B cell (primary cell): ENCODE results near the gene TBX3. TPM values are rescaled to one million over a fixed set of nuclear protein-coding genes. Genes with fewer than 3 reads are reported as not detected.

Experiments used
- ATAC-seq: fragments of 200-7000 bp; cut with Tn5 transposase; one replicate; pipeline ENCODE4 v1.10.0; 2021; ENCODE audit warnings: low read depth, mild to moderate bottlenecking, moderate number of reproducible peaks, moderate library complexity
- CTCF ChIA-PET: fragments of 350-600 bp; sonication (Branson Sonifier 250); formaldehyde crosslinking; loops from one replicate; lab custom pipeline; 2021; ENCODE audit warnings: antibody characterized with exemption, inconsistent platforms; lab: Charles Lee
- POLR2A ChIA-PET: fragments of 350-600 bp; sonication (Branson Sonifier 250); formaldehyde crosslinking; loops from one replicate; lab custom pipeline; 2021; ENCODE audit warnings: antibody characterized with exemption; lab: Charles Lee
- DNase-seq: peaks from one replicate; pipeline ENCODE4 v3.0.0; 2013
- H2AFZ ChIP-seq: 2 replicates; pipeline ENCODE4 v1.6.1; 2012; ENCODE audit warnings: mild to moderate bottlenecking, low read depth, low read length; ENCODE audit not compliant: insufficient read depth, poor library complexity, severe bottlenecking
- H3K27ac ChIP-seq, 2 donors: 1 replicate in 1 of 2; 2 replicates in 1 of 2; pipeline ENCODE4 v1.5.1; 2012 to 2013; ENCODE audit warnings: low read length in 2 of 2, mild to moderate bottlenecking in 2 of 2, moderate library complexity in 1 of 2
- H3K27me3 ChIP-seq, 4 experiments: fragments of 200-600 bp in 1 of 4; sonication (generic) in 1 of 4; replicated peaks in 1 of 4; 1 replicate in 2 of 4; 2 replicates in 2 of 4; pipeline versions ENCODE4 v1.6.1 to v1.7.0; 2013 to 2016; ENCODE audit warnings: low read length in 3 of 4, mild to moderate bottlenecking in 2 of 4, mixed read lengths in 1 of 4, moderate library complexity in 1 of 4; ENCODE audit not compliant: insufficient read depth in 4 of 4, control insufficient read depth in 3 of 4; ENCODE audit errors: control extremely low read depth in 1 of 4
- H3K36me3 ChIP-seq, 2 experiments: replicated peaks in 1 of 2; 1 replicate in 1 of 2; 2 replicates in 1 of 2; pipeline versions ENCODE4 v1.6.1 to v1.7.1; 2013; ENCODE audit warnings: low read length in 1 of 2; ENCODE audit not compliant: insufficient read depth in 2 of 2, control insufficient read depth in 1 of 2; ENCODE audit errors: control extremely low read depth in 1 of 2, extremely low read depth in 1 of 2
- H3K4me1 ChIP-seq, 2 donors: fragments of 200-600 bp in 1 of 2; sonication (generic) in 1 of 2; 1 replicate in 1 of 2; 2 replicates in 1 of 2; pipeline versions ENCODE4 v1.5.1 to v1.6.1; 2013 to 2017; ENCODE audit warnings: low read length in 2 of 2; ENCODE audit not compliant: control insufficient read depth in 2 of 2, insufficient read depth in 2 of 2
- H3K4me2 ChIP-seq: replicated peaks from 2 replicates; pipeline ENCODE3; 2012; ENCODE audit warnings: mild to moderate bottlenecking, low read depth, low read length; ENCODE audit not compliant: poor library complexity, severe bottlenecking
- H3K4me3 ChIP-seq, 5 experiments: fragments of 200-600 bp in 1 of 5; sonication (generic) in 1 of 5; 1 replicate in 3 of 5; 2 replicates in 2 of 5; pipeline versions ENCODE4 v1.5.1 to v1.7.0; 2011 to 2016; ENCODE audit warnings: low read length in 4 of 5, mild to moderate bottlenecking in 4 of 5, low read depth in 2 of 5, control low read depth in 1 of 5, moderate library complexity in 1 of 5; ENCODE audit not compliant: insufficient read depth in 1 of 5; ENCODE audit errors: control extremely low read depth in 1 of 5, extremely low read depth in 1 of 5
- H3K79me2 ChIP-seq: fragments of 200-600 bp; sonication (generic); one replicate; pipeline ENCODE4 v1.6.0; 2016; ENCODE audit warnings: low read length; ENCODE audit not compliant: control insufficient read depth, insufficient read depth
- H3K9ac ChIP-seq: fragments of 200-600 bp; sonication (generic); 2 replicates; pipeline ENCODE4 v1.6.1; 2017; ENCODE audit warnings: mild to moderate bottlenecking, low read length, moderate library complexity
- H3K9me3 ChIP-seq, 3 donors: one replicate each; pipeline versions ENCODE4 v1.6.1 to v1.7.1; 2013; ENCODE audit warnings: low read length in 2 of 3; ENCODE audit not compliant: control insufficient read depth in 2 of 3, insufficient read depth in 1 of 3; ENCODE audit errors: control extremely low read depth in 1 of 3
- H4K20me1 ChIP-seq: 2 replicates; pipeline ENCODE4 v1.6.0; 2012; ENCODE audit warnings: mild to moderate bottlenecking, low read length; ENCODE audit not compliant: insufficient read depth, control insufficient read depth, poor library complexity, severe bottlenecking
- H3K27ac Mint-ChIP-seq: one replicate; pipeline ENCODE4 v1.8.0; 2021; ENCODE audit warnings: mixed read lengths
- H3K27me3 Mint-ChIP-seq: one replicate; pipeline ENCODE4 v1.8.0; 2021; ENCODE audit warnings: mixed read lengths
- H3K4me1 Mint-ChIP-seq: one replicate; pipeline ENCODE4 v1.8.0; 2021; ENCODE audit warnings: mixed read lengths
- H3K4me3 Mint-ChIP-seq: one replicate; pipeline ENCODE4 v1.8.0; 2021; ENCODE audit warnings: mixed read lengths
- H3K9me3 Mint-ChIP-seq: one replicate; pipeline ENCODE4 v1.8.0; 2022; ENCODE audit warnings: mixed read lengths; ENCODE audit not compliant: insufficient read depth
- CTCF ChIP-seq: fragments of 200-600 bp; IDR thresholded peaks from one replicate; pipeline ENCODE4 v1.8.0; 2022; ENCODE audit warnings: antibody characterized with exemption, mild to moderate bottlenecking
- EZH2 ChIP-seq: IDR thresholded peaks from 2 replicates; pipeline ENCODE4 v1.6.1; 2012; ENCODE audit warnings: borderline replicate concordance, low read depth, mild to moderate bottlenecking, moderate library complexity, low read length; ENCODE audit not compliant: insufficient read depth, poor library complexity, severe bottlenecking
- WGBS: methylation state at CpG from one replicate; pipeline ENCODE4 v1.1.5; 2013; ENCODE audit warnings: missing lambda C conversion rate; ENCODE audit not compliant: insufficient coverage; 5-methylcytosine and 5-hydroxymethylcytosine counted together
- intact Hi-C: fragments of 100-400 bp; cut with micrococcal nuclease; formaldehyde crosslinking; loops from one replicate; pipeline ENCODE4 v1.10.0; 2022
- polyA plus RNA-seq: library from polyadenylated mRNA; depleted of rRNA; stranded (reverse); fragments of >200 nt; gene quantifications from 2 replicates; pipeline ENCODE4 v1.2.3, GENCODE V29; 2012
- total RNA-seq, 2 donors: library from RNA; stranded (reverse); fragments of 120-200 nt in 1 of 2; gene quantifications; 1 replicate in 1 of 2; 2 replicates in 1 of 2; pipeline versions ENCODE4 v1.2.3 to v1.2.4, GENCODE V29; 2013 to 2022

TBX3 gene
- total and polyA plus RNA-seq, 2 donors (not counting 1 experiment from before 2014, with no cell fraction given), result not detected

DNA sequence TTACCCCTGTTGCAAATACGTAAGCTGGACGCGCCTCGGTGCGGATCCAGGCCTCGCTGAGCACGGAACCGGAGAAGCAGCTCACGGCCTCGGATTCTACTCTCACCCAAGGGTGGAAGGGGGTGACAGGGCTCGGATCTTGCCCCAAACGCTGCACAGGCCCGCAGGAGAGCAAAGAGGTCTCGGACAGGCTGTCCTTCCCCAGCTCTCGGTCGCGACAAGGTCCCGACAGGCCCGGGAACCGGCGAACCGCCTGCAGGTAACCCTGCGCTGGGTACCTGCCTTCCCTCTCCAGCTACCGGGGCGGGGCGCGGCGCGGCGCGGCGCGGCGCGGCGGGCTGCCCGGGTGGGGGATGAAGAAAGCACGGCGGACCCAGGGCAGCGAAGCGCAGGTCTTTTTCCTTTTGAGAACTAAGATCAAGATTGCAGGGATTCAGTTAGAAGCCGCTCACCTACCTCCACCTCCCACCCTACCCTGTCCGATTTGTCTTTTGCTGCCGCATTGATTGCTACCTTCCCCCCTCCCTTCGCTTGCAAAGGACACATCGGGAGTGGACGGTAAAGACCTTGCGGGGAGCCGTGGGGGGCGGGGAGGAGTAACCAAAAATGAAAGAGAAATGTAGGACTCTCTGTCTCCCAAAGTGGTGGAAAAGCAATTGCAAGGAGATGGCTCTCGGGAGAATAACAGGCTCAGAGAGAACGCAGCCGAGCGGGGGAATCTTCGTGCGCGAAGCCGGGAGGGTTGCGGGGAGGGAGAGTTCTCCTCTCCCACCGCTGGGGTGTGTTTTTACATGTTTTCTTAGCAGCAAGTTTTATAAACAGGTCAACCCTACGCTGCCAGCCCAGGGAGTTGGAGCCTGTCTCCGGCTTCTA, 8.4 kb upstream of the TBX3 start:
- Histone ChIP-seq H3K4me2 (no peak overlapping the region), H3K4me1 (no peaks in the 10 kb centered on the region), H3K9ac (no peak overlapping the region), H3K27ac (no peak overlapping the region), H3K9me3 (peaks cover 0 to 23% (median 0%) of the 10 kb centered on the region in 3 donors), H3K36me3 (no peaks in the 10 kb centered on the region), H3K4me3 (no peak overlapping the region), H3K79me2 (no peaks in the 10 kb centered on the region), H2AFZ (no peak overlapping the region), H3K27me3 (peaks cover 0 to 78% (median 49%) of the 10 kb centered on the region in 4 experiments), H4K20me1 (no peaks in the 10 kb centered on the region)
- no peak for DNase-seq
- ATAC-seq, result no peak
- ChIA-PET POLR2A (no interaction called here), CTCF (no interaction called here)
- no peaks in the 10 kb centered on the region for H3K9me3 Mint-ChIP-seq
- intact Hi-C loops, result no loop called here
- WGBS, result 12% methylated on average over 46 of the region's 62 CpGs
- H3K27ac Mint-ChIP-seq, result no peak overlapping the region
- H3K27me3 Mint-ChIP-seq, result peaks cover 83% of the 10 kb centered on the region
- H3K4me1 Mint-ChIP-seq, result peaks cover 2% of the 10 kb centered on the region
- TF ChIP-seq CTCF, result no peak
- no peak for TF ChIP-seq EZH2
- no peak overlapping the region for H3K4me3 Mint-ChIP-seq

GRCh38 chr12:114691763-114692185, 7.8 kb upstream of the TBX3 start:
- H3K4me1 Mint-ChIP-seq, result peaks cover 2% of the 10 kb centered on the region
- peaks cover 85% of the 10 kb centered on the region for H3K27me3 Mint-ChIP-seq
- Histone ChIP-seq H3K27ac (no peak overlapping the region), H4K20me1 (no peaks in the 10 kb centered on the region), H3K4me2 (no peak overlapping the region), H3K79me2 (no peaks in the 10 kb centered on the region), H3K27me3 (peaks cover 0 to 79% (median 49%) of the 10 kb centered on the region in 4 experiments), H3K4me3 (no peak overlapping the region), H3K9me3 (peaks cover 0 to 21% (median 0%) of the 10 kb centered on the region in 3 donors), H3K4me1 (no peaks in the 10 kb centered on the region), H2AFZ (no peak overlapping the region), H3K36me3 (no peaks in the 10 kb centered on the region), H3K9ac (no peak overlapping the region)
- ATAC-seq (no peak), DNase-seq (no peak)
- CTCF ChIA-PET, result no interaction called here
- POLR2A ChIA-PET, result no interaction called here
- TF ChIP-seq EZH2 (no peak), CTCF (no peak)
- H3K27ac Mint-ChIP-seq, result no peak overlapping the region
- H3K4me3 Mint-ChIP-seq, result no peak overlapping the region
- whole genome bisulfite sequencing, result 24% methylated on average over 11 of the region's 18 CpGs
- H3K9me3 Mint-ChIP-seq, result no peaks in the 10 kb centered on the region
- intact Hi-C loops, result no loop called here
